ENCODE data around the gene ASB3.
"Not testable (repeated sequence)": the region's sequence is repeated elsewhere in the genome, so short reads cannot be mapped to it uniquely, and the experiment has no call there.

The ASB3 gene

DNA sequence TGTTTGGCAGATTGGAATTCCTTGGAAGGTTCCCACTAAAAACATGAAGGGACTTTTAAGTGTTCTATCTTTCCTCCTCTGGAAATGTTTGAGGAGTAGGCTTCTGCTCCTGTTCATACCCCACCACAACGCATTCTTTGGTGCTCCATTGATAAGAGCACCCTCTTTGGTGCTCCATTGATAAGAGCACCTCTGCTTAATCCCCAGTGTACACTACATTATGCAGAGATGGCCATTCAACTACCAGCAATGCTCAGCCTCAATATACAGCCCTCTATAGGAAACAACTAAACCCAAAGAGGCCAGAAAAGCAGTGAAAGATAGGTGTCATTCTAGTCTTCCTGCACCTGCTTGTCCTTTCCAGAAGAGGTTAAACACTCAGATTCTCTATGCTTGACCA lies 21.0 kb downstream of the ASB3 start:
- TF ChIP-seq, protein P1, sequence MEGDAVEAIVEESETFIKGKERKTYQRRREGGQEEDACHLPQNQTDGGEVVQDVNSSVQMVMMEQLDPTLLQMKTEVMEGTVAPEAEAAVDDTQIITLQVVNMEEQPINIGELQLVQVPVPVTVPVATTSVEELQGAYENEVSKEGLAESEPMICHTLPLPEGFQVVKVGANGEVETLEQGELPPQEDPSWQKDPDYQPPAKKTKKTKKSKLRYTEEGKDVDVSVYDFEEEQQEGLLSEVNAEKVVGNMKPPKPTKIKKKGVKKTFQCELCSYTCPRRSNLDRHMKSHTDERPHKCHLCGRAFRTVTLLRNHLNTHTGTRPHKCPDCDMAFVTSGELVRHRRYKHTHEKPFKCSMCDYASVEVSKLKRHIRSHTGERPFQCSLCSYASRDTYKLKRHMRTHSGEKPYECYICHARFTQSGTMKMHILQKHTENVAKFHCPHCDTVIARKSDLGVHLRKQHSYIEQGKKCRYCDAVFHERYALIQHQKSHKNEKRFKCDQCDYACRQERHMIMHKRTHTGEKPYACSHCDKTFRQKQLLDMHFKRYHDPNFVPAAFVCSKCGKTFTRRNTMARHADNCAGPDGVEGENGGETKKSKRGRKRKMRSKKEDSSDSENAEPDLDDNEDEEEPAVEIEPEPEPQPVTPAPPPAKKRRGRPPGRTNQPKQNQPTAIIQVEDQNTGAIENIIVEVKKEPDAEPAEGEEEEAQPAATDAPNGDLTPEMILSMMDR (IDR thresholded peaks at IDR 0.05; ENCODE audit: low read depth, low read length), result no peak
- no peak overlapping the region for H3K4me3 ChIP-seq (ENCODE audit: low read depth, low read length)
- DNase-seq (ENCODE audit: low read depth, low spot score), result no peak
- in situ Hi-C loops (cut with HindIII; ENCODE audit: low sequenced_read_pairs), result no loop called here

DNA sequence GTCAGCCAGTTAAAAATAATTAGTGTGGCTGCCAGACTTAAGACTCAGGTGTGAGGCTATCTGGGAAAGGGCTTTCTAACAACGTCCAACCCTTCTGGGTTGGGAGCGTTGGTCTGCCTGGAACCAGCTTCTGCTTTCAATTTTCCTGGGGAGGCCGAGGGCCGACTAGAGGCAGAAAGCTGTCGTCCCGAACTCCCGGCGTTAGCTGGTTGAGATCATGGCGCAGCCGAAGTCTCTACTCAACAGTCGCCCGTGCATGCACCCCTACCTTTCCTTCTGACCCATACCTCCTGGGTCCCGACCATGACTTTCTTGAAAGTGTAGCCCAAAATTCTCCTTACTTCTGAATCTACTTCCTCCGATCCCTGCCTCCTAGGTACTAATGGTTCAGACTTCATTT lies 29.5 kb downstream of the ASB3 start:
- in situ Hi-C loops (cut with HindIII; ENCODE audit: low sequenced_read_pairs); H3K4me3 ChIP-seq (ENCODE audit: low read depth, low read length); DNase-seq (ENCODE audit: low read depth, low spot score): not testable (repeated sequence)

DNA sequence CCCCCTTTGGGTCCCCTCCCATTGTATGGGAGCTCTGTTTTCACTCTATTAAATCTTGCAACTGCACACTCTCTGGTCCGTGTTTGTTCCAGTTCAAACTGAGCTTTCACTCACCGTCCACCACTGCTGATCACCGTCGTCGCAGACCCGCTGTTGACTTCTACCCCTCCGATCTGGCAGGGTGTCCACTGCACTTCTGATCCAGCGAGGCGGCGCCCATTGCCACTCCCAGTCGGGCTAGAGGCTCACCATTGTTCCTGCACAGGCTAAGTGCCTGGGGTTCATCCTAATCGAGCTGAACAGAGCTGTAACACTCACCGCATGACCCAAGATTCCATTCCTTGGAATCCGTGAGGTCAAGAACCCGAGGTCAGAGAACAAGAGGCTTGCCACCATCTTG lies 30.1 kb downstream of the ASB3 start:
- DNase-seq (ENCODE audit: low read depth, low spot score), result no peak
- TF ChIP-seq, protein P1 (IDR thresholded peaks at IDR 0.05; ENCODE audit: low read depth, low read length), result no peak
- in situ Hi-C loops (cut with HindIII; ENCODE audit: low sequenced_read_pairs), result no loop called here
- H3K4me3 ChIP-seq (ENCODE audit: low read depth, low read length), result no peak overlapping the region

DNA sequence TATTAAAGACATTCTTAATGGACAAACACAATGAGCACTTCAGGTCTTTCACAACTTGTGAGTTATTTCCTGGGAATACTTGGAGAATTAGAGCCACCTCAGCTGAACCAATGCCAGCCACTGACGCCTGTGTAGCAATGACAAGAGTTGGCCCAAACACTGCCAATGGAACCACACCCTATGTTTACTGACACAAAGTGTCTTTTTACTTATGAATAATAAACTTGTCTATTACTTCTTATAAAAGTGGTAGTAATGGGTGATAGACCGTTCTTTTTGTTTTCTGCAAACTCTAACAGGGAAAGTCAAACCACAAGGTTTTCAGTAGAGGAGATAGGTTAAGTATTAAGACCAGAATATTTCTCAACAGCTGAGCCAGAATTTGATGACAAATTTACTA lies 31.6 kb downstream of the ASB3 start:
- H3K4me3 ChIP-seq (ENCODE audit: low read depth, low read length), result no peak overlapping the region
- TF ChIP-seq, protein P1 (IDR thresholded peaks at IDR 0.05; ENCODE audit: low read depth, low read length), result no peak
- no peak for DNase-seq (ENCODE audit: low read depth, low spot score)
- in situ Hi-C loops (cut with HindIII; ENCODE audit: low sequenced_read_pairs), result no loop called here

DNA sequence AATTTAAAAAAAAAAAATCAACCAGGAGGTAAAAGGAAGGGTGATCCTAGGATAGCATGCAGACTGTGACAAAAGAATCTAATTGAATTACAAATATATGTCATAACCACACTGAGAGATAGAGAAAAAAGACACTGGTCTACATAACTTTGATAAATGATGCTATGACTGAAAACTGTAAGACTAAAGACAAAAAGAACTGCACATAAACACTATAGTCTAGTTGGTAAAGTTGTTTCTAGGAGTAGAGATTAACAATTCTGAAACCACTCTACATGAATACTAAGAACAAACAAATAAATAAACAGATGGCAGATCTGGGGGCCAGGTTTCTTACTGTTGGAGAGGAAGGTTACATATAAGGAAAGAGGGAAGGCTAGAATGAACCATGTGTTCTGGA lies 33.7 kb downstream of the ASB3 start:
- in situ Hi-C loops (cut with HindIII; ENCODE audit: low sequenced_read_pairs), result no loop called here
- no peak for DNase-seq (ENCODE audit: low read depth, low spot score)
- TF ChIP-seq, protein P1 (IDR thresholded peaks at IDR 0.05; ENCODE audit: low read depth, low read length), result no peak

DNA sequence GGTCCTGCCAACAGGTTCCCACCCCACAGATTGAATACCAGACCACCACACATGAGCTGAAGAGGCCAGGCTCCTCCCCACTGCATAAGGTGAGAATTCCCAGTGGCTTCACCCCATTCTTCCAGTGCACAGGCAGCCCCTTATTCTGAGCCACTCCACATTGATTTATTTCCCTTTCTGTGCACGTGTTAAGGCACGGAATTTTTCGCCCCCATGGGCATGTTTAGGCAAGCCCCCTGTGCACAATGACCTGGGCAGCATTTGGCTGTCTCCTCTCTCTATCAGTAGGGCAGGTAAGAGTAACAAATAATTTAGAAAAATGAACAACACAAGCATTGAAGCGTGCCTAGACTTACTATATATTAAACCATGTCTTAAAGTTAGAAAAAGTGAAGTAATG lies 34.4 kb downstream of the ASB3 start:
- DNase-seq (ENCODE audit: low read depth, low spot score), result no peak
- in situ Hi-C loops (cut with HindIII; ENCODE audit: low sequenced_read_pairs), result no loop called here
- TF ChIP-seq, protein P1 (IDR thresholded peaks at IDR 0.05; ENCODE audit: low read depth, low read length), result no peak
- no peak overlapping the region for H3K4me3 ChIP-seq (ENCODE audit: low read depth, low read length)

More for the DNA sequence above, 33.7 kb downstream of the ASB3 start:
- H3K4me3 ChIP-seq (ENCODE audit: low read depth, low read length), result no peak overlapping the region

DNA sequence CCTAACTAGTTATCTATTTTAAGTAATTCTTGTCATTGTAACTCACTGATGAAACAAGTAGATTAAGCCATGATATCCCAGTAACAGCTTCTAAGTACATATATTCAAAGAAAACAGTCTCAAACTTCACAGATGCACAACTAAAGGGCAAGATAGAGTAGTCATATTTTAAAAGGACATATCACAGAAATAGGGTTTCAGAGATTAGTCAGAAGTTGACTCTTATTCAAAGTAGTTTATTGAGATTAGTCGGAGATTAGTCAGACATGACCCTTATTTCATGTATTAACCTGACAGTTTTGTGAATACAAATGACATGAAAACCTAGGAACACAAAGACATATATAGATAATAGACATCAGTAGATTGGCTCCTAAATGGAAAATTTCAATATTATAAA lies 35.0 kb downstream of the ASB3 start:
- DNase-seq (ENCODE audit: low read depth, low spot score), result no peak
- no peak overlapping the region for H3K4me3 ChIP-seq (ENCODE audit: low read depth, low read length)
- in situ Hi-C loops (cut with HindIII; ENCODE audit: low sequenced_read_pairs), result no loop called here
- TF ChIP-seq, protein P1 (IDR thresholded peaks at IDR 0.05; ENCODE audit: low read depth, low read length), result no peak

Data from astrocyte of the spinal cord (primary cell).